NT2/D1 (cell line): Measurements from ENCODE around the gene ZNF610.
A peak's percentile ranks its signal among the peaks of the same experiment; 100 is the strongest.

ENCODE experiments used
- DNase-seq: peaks from one replicate; pipeline ENCODE4 v3.0.0-alpha.2; 2011; ENCODE audit warnings: low read depth, low spot score
- H3K27me3 ChIP-seq: 2 replicates; pipeline ENCODE4 v1.6.0; 2011; ENCODE audit warnings: mild to moderate bottlenecking; ENCODE audit not compliant: insufficient read length, insufficient read depth
- H3K36me3 ChIP-seq: 2 replicates; pipeline ENCODE4 v1.6.1; 2011; ENCODE audit warnings: mild to moderate bottlenecking, low read length, mixed read lengths; ENCODE audit not compliant: insufficient read depth, insufficient read length
- H3K4me1 ChIP-seq: 2 replicates; pipeline ENCODE4 v1.5.1; 2011; ENCODE audit not compliant: insufficient read depth, insufficient read length
- H3K4me3 ChIP-seq: 2 replicates; pipeline ENCODE4 v1.5.1; 2011; ENCODE audit warnings: low read depth; ENCODE audit not compliant: insufficient read length
- H3K9ac ChIP-seq: 2 replicates; pipeline ENCODE4 v1.6.0; 2011; ENCODE audit warnings: low read depth; ENCODE audit not compliant: insufficient read length
- H3K9me3 ChIP-seq: 2 replicates; pipeline ENCODE4 v1.5.1; 2011; ENCODE audit warnings: mild to moderate bottlenecking, low read length; ENCODE audit not compliant: insufficient read depth
- SUZ12 ChIP-seq: IDR thresholded peaks from 2 replicates; pipeline ENCODE4 v1.6.1; 2011; ENCODE audit not compliant: insufficient read length, insufficient read depth; ENCODE audit errors: extremely low read depth
- YY1 ChIP-seq: IDR thresholded peaks from 2 replicates; pipeline ENCODE4 v1.6.1; 2011; ENCODE audit not compliant: insufficient read length, insufficient read depth
- ZNF274 ChIP-seq: IDR thresholded peaks from 2 replicates; pipeline ENCODE4 v1.6.1; 2011; ENCODE audit warnings: mild to moderate bottlenecking, low read depth, low read length

ZNF610 gene

GRCh38 chr19:52351512-52351911 is 15.5 kb downstream of the ZNF610 start:
- no peak for DNase-seq
- Histone ChIP-seq H3K9ac (no peak overlapping the region), H3K4me3 (no peak overlapping the region), H3K9me3 (no peaks in the 10 kb centered on the region), H3K36me3 (peaks cover 59% of the 10 kb centered on the region), H3K27me3 (no peaks in the 10 kb centered on the region), H3K4me1 (no peaks in the 10 kb centered on the region)
- TF ChIP-seq ZNF274 (no peak), YY1 (no peak), SUZ12 (no peak)

- Histone ChIP-seq H3K4me1 (no peaks in the 10 kb centered on the region), H3K9ac (no peak overlapping the region), H3K27me3 (no peaks in the 10 kb centered on the region), H3K9me3 (peaks cover 54% of the 10 kb centered on the region), H3K4me3 (no peak overlapping the region), H3K36me3 (peaks cover 26% of the 10 kb centered on the region)
- TF ChIP-seq ZNF274 (peak; percentile 81), SUZ12 (no peak)
- no peak for DNase-seq
Measured at GRCh38 chr19:52366414-52366824, 30.4 kb downstream of the ZNF610 start.

- H3K9ac ChIP-seq, result peak within 1 kb of the TSS; percentile 95
- no peaks in the 10 kb centered on the region for H3K4me1 ChIP-seq
- peak; percentile 79 for DNase-seq
- peaks cover 34% of the 10 kb centered on the region for H3K36me3 ChIP-seq
- TF ChIP-seq SUZ12 (no peak), ZNF274 (no peak), YY1 (no peak)
- peaks cover 37% of the 10 kb centered on the region for H3K9me3 ChIP-seq
- H3K27me3 ChIP-seq, result no peaks in the 10 kb centered on the region
- H3K4me3 ChIP-seq, result peak within 1 kb of the TSS; percentile 93
Measured at GRCh38 chr19:52369559-52370340, 33.7 kb downstream of the ZNF610 start, which contains the start of gene ZNF880. TSS of gene ZNF880 (plus strand) at chr19:52369923. CDS start at chr19:52369966, 43 bp downstream.

GRCh38 chr19:52370341-52370710 is 34.3 kb downstream of the ZNF610 start:
- peaks cover 30% of the 10 kb centered on the region for H3K36me3 ChIP-seq
- peak overlapping the region; percentile 93 for H3K4me3 ChIP-seq
- no peaks in the 10 kb centered on the region for H3K27me3 ChIP-seq
- peak overlapping the region; percentile 95 for H3K9ac ChIP-seq
- H3K4me1 ChIP-seq, result no peaks in the 10 kb centered on the region
- H3K9me3 ChIP-seq, result peaks cover 31% of the 10 kb centered on the region
- DNase-seq, result no peak
- TF ChIP-seq ZNF274 (no peak), YY1 (no peak), SUZ12 (no peak)

GRCh38 chr19:52391135-52391534 is 55.1 kb downstream of the ZNF610 start:
- H3K9ac ChIP-seq, result no peak overlapping the region
- no peaks in the 10 kb centered on the region for H3K4me1 ChIP-seq
- no peak overlapping the region for H3K4me3 ChIP-seq
- no peaks in the 10 kb centered on the region for H3K27me3 ChIP-seq
- H3K9me3 ChIP-seq, result peaks cover 15% of the 10 kb centered on the region; the same call in 1 of the 2 replicates
- DNase-seq, result no peak
- H3K36me3 ChIP-seq, result peaks cover 39% of the 10 kb centered on the region
- TF ChIP-seq SUZ12 (no peak), YY1 (no peak), ZNF274 (no peak)

GRCh38 chr19:52397310-52398080 is 61.5 kb downstream of the ZNF610 start, which contains the start of gene ZNF528:
TSS of gene ZNF528 (plus strand) at chr19:52397849. CDS start at chr19:52402014, 4,165 bp downstream.
- peak within 1 kb of the TSS; percentile 89 for H3K4me3 ChIP-seq
- peaks cover 51% of the 10 kb centered on the region for H3K36me3 ChIP-seq
- no peaks in the 10 kb centered on the region for H3K9me3 ChIP-seq
- H3K27me3 ChIP-seq, result no peaks in the 10 kb centered on the region
- H3K9ac ChIP-seq, result peak within 1 kb of the TSS; percentile 91
- no peaks in the 10 kb centered on the region for H3K4me1 ChIP-seq
- no peak for TF ChIP-seq YY1
- TF ChIP-seq SUZ12, result no peak
- no peak for TF ChIP-seq ZNF274
- DNase-seq, result peak; percentile 81

GRCh38 chr19:52398081-52398441 is 62.0 kb downstream of the ZNF610 start:
- DNase-seq, result peak; percentile 6
- peak overlapping the region; percentile 89 for H3K4me3 ChIP-seq
- H3K9me3 ChIP-seq, result no peaks in the 10 kb centered on the region
- TF ChIP-seq YY1, result no peak
- no peak for TF ChIP-seq ZNF274
- no peak for TF ChIP-seq SUZ12
- peaks cover 57% of the 10 kb centered on the region for H3K36me3 ChIP-seq
- no peaks in the 10 kb centered on the region for H3K27me3 ChIP-seq
- no peaks in the 10 kb centered on the region for H3K4me1 ChIP-seq
- H3K9ac ChIP-seq, result peak overlapping the region; percentile 91
